GM21529 (cell line): ENCODE measurements around the gene STXBP2.

Experiments used
- ATAC-seq: cut with Tn5 transposase; IDR thresholded peaks from one replicate; pipeline ENCODE4 v1.9.1; 2021; ENCODE audit not compliant: unreplicated experiment

The STXBP2 gene

GRCh38 chr19:7677669-7678311, 40.9 kb downstream of the STXBP2 start:
- ATAC-seq: no peak

GRCh38 chr19:7678971-7679751, 42.3 kb downstream of the STXBP2 start:
- ATAC-seq: no peak

GRCh38 chr19:7679771-7680605, 43.1 kb downstream of the STXBP2 start:
- ATAC-seq: no peak

GRCh38 chr19:7680606-7681339, 43.9 kb downstream of the STXBP2 start, which contains the start of gene TRAPPC5:
TRAPPC5 (plus strand) TSS chr19:7680833; CDS start chr19:7682254, 1,421 bp downstream.
- no peak for ATAC-seq

- no peak for ATAC-seq
Measured at GRCh38 chr19:7681340-7682174, 44.6 kb downstream of the STXBP2 start.

- ATAC-seq: no peak
Measured at GRCh38 chr19:7682175-7682855, 45.4 kb downstream of the STXBP2 start.

GRCh38 chr19:7685546-7686445, 48.9 kb downstream of the STXBP2 start:
- ATAC-seq: no peak

- no peak for ATAC-seq
Measured at GRCh38 chr19:7687177-7687576, 50.3 kb downstream of the STXBP2 start.

- ATAC-seq: no peak
Measured at GRCh38 chr19:7689165-7689564, 52.3 kb downstream of the STXBP2 start.

- ATAC-seq: no peak
Measured at GRCh38 chr19:7690779-7691258, 53.9 kb downstream of the STXBP2 start.

GRCh38 chr19:7691497-7691896, 54.6 kb downstream of the STXBP2 start:
- no peak for ATAC-seq

- ATAC-seq: no peak
Measured at GRCh38 chr19:7692417-7693088, 55.6 kb downstream of the STXBP2 start.

GRCh38 chr19:7694499-7694898, 57.6 kb downstream of the STXBP2 start:
- ATAC-seq: no peak
